Astrocyte of the spinal cord (primary cell): ENCODE results near the gene PXDC1.
A peak's percentile ranks its signal among the peaks of the same experiment; 100 is the strongest.

ENCODE experiments used
- DNase-seq: peaks from one replicate; pipeline ENCODE4 v3.0.0; 2011; ENCODE audit warnings: low read depth, low spot score
- H3K4me3 ChIP-seq: 2 replicates; pipeline ENCODE4 v1.5.1; 2011; ENCODE audit warnings: low read depth, mild to moderate bottlenecking, low read length, moderate library complexity
- CTCF ChIP-seq: IDR thresholded peaks from 2 replicates; pipeline ENCODE4 v1.5.1; 2012; ENCODE audit warnings: low read depth, mild to moderate bottlenecking, low read length, inconsistent platforms
- in situ Hi-C: cut with HindIII; loops from 2 replicates; pipeline ENCODE4 v1.10.0; 2017; ENCODE audit warnings: low sequenced_read_pairs

PXDC1 gene

GRCh38 chr6:3746119-3746691 lies 5.3 kb downstream of the PXDC1 start:
- no peak for TF ChIP-seq CTCF
- DNase-seq, result no peak
- no peak overlapping the region for H3K4me3 ChIP-seq
- in situ Hi-C loops, result no loop called here

- in situ Hi-C loops, result no loop called here
- no peak for DNase-seq
- H3K4me3 ChIP-seq, result no peak overlapping the region
- TF ChIP-seq CTCF, result no peak
These were observed 5.9 kb downstream of the PXDC1 start for GRCh38 chr6:3745566-3746118.

- TF ChIP-seq CTCF, result no peak
- DNase-seq, result no peak
- in situ Hi-C loops, result no loop called here
- H3K4me3 ChIP-seq, result no peak overlapping the region
These were observed 6.5 kb downstream of the PXDC1 start for GRCh38 chr6:3744901-3745470.

- in situ Hi-C loops, result no loop called here
- H3K4me3 ChIP-seq, result no peak overlapping the region
These were observed 7.2 kb downstream of the PXDC1 start for GRCh38 chr6:3744211-3744900.

GRCh38 chr6:3743541-3743940 lies 8.0 kb downstream of the PXDC1 start:
- no peak overlapping the region for H3K4me3 ChIP-seq
- in situ Hi-C loops, result no loop called here
- no peak for DNase-seq
- TF ChIP-seq CTCF, result no peak

More at GRCh38 chr6:3744211-3744900, 7.2 kb downstream of the PXDC1 start:
- no peak for DNase-seq
- TF ChIP-seq CTCF, result no peak

GRCh38 chr6:3742426-3743344 lies 8.8 kb downstream of the PXDC1 start:
- H3K4me3 ChIP-seq, result no peak overlapping the region
- peak; percentile 85 for TF ChIP-seq CTCF
- in situ Hi-C loops, result no loop called here
- DNase-seq, result peak; percentile 83
